ENCODE results near the gene CERCAM.
"Not testable (repeated sequence)": the region's sequence is repeated elsewhere in the genome, so short reads cannot be mapped to it uniquely, and the experiment has no call there.

The CERCAM gene

DNA sequence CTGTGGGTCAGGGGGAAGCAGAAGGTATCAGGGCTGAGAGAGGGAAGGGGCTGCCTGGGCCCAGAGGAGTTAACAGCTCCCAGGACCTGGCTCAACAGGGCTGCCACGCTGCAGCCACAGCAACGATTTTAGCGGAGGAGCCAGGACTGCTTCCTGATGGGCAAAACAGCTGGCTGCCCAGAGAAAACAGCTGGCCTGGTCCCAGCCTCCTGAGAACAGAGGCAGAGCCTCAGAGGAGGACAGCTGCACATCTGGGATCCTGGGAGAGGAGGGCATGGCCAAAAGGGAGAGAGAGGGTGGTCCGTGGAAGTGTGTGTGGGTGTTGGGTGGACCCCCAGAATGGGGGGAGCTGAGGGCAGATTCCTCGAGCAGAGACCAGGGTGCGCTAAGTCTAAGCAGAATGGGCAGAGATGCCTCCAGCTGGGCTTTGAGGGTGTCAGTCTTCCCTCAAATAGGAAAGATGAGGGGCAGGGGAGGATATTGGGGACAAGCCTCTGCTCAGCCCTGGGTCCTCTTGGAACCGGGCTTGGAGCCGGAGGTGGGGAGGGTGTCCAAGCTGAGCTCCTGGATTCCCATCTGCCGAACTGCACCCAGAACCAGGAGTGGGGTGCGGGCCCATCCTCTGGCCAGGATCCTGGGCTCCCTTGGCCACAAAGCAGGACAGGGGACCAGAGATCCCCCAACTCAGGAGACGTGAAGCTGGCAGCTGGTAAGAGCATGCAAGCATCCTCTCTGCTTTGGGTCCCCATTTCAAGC, 9.1 kb upstream of the CERCAM start:
- TF ChIP-seq CTCF (IDR thresholded peaks at IDR 0.05; ENCODE audit: low read depth, low read length) = no peak
- DNase-seq (ENCODE audit: low read depth in 2 of 2) = no peak
- H3K4me3 ChIP-seq (replicated peaks in 1 of 2; ENCODE audit: low read depth in 2 of 2, low read length in 2 of 2) = no peak overlapping the region

- TF ChIP-seq CTCF (IDR thresholded peaks at IDR 0.05; ENCODE audit: low read depth, low read length) = peak; percentile 68
- H3K4me3 ChIP-seq (replicated peaks in 1 of 2; ENCODE audit: low read depth in 2 of 2, low read length in 2 of 2) = no peak overlapping the region
- DNase-seq (ENCODE audit: low read depth in 2 of 2) = peak; percentile 37 to 55
These were observed 8.4 kb upstream of the CERCAM start for GRCh38 chr9:128412120-128412790.

DNA sequence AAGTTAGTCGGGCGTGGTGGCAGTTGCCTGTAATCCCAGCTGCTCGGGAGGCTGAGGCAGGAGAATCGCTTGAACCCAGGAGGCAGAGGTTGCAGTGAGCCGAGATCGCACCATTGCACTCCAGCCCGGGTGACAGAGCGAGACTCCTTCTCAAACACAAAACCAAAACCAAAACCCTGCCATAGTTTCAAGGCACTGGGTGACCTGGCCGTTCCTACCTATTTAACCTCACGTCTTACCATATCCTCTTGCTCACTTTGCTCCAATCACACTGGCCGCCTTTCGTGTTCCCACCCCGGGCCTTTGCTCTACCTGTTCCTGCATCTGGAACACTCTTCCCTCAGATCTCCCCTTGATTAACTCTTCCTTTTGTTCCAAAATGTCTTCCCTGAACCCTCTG, 6.9 kb upstream of the CERCAM start:
- H3K4me3 ChIP-seq (replicated peaks in 1 of 2; ENCODE audit: low read depth in 2 of 2, low read length in 2 of 2); DNase-seq (ENCODE audit: low read depth in 2 of 2): not testable (repeated sequence)

DNA sequence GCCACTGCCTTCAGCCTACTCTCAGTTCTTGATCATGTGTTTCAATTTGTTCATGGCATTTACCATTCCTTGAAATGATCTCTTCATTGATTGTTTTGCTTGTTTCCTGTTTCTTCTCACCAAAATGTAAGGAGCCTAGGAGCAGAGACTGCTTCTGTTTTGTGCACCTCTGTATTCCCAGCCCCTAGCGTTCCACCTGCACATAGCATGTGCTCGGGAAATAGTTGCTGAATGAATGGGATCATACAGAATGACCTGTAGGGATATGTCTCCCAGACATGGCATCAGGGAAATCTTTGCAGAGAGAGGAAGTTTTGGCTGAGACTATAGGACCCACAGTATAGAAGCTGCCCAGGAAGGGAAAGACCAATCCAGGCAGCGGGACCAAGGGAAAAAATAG, 6.2 kb upstream of the CERCAM start:
- no peak for DNase-seq (ENCODE audit: low read depth in 2 of 2)
- no peak overlapping the region for H3K4me3 ChIP-seq (replicated peaks in 1 of 2; ENCODE audit: low read depth in 2 of 2, low read length in 2 of 2)
- peak; percentile 35 for TF ChIP-seq CTCF (IDR thresholded peaks at IDR 0.05; ENCODE audit: low read depth, low read length)

DNA sequence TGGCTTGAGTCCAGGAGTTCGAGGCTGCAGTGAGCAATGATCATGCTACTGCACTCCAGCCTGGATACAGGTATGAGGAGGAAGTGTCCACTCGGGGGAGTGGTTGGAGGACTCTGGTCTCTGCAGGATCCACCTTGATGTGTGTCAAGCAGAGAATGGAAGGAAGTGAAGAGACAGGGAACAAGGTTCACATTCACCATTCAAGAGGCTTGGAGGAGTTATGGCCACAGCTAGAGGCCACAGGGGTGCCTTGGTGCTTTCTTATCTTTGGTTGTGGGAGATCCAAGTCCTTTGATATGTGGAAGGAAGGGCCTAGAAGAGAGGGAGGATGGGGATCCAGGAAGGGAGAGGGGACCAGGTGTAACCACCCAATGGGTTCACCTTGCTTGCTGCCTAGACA, 5.4 kb upstream of the CERCAM start:
- no peak for TF ChIP-seq CTCF (IDR thresholded peaks at IDR 0.05; ENCODE audit: low read depth, low read length)
- no peak for DNase-seq (ENCODE audit: low read depth in 2 of 2)
- H3K4me3 ChIP-seq (replicated peaks in 1 of 2; ENCODE audit: low read depth in 2 of 2, low read length in 2 of 2) = no peak overlapping the region

DNA sequence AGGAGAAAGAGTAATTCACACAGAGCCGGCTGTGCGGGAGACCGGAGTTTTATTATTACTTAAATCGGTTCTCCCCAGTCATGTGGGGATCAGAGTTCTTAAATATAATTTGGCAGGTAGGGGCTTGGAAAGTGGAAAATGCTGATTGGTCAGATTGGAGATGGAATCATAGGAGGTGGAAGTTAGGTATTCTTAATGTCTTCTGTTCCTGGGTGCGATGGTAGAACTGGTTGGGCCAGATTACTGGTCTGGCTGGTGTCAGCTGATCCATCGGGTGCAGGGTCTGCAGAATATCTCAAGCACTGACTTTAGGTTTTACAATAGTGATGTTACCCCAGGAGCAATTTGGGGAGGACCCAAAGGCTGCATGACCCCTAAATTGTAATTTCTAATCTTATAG, 4.6 kb upstream of the CERCAM start:
- TF ChIP-seq CTCF (IDR thresholded peaks at IDR 0.05; ENCODE audit: low read depth, low read length) = no peak

DNA sequence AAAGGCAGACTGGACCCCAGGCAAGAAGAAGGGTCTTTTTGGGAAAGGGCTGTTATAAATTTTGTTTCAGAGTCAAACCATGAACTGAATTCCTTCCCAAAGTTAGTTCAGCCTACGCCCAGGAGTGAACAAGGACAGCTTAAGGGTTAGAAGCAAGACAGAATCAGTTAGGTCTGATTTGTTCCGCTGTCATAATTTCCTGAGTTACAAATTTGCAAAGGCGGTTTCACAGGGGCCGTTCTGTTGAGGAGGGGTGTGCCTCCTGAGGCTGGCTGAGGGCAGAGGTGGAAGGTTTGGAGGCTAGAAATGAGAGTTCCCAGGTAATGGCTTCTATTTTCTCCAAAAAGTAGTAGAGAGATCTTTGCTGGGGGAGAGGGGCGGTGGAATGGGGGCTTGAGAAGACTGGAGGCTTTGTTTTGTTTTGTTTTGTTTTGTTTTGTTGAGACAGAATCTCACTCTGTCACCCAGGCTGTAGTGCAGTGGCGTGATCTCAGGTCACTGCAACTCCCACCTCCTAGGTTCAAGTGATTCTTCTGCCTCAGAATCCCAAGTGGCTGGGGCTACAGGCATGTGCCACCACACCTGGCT, 4.1 kb upstream of the CERCAM start:
- no peak for TF ChIP-seq CTCF (IDR thresholded peaks at IDR 0.05; ENCODE audit: low read depth, low read length)
- H3K4me3 ChIP-seq (replicated peaks in 1 of 2; ENCODE audit: low read depth in 2 of 2, low read length in 2 of 2) = no peak overlapping the region
- DNase-seq (ENCODE audit: low read depth in 2 of 2) = no peak

More for the DNA sequence above, 4.6 kb upstream of the CERCAM start:
- H3K4me3 ChIP-seq (replicated peaks in 1 of 2; ENCODE audit: low read depth in 2 of 2, low read length in 2 of 2) = no peak overlapping the region
- no peak for DNase-seq (ENCODE audit: low read depth in 2 of 2)

All from cardiac fibroblast (primary cell).